Astrocyte of the cerebellum (primary cell): Measurements from ENCODE around the gene LAMB1.

ENCODE experiments used
- DNase-seq: peaks from one replicate; pipeline ENCODE4 v3.0.0-alpha.2; 2011; ENCODE audit warnings: low read depth
- H3K4me3 ChIP-seq: 2 replicates; pipeline ENCODE4 v1.5.1; 2011; ENCODE audit warnings: mild to moderate bottlenecking, low read depth, low read length, moderate library complexity
- CTCF ChIP-seq: IDR thresholded peaks from 2 replicates; pipeline ENCODE4 v1.5.1; 2012; ENCODE audit warnings: low read length, low read depth, moderate library complexity, mild to moderate bottlenecking; ENCODE audit errors: missing control alignments
- in situ Hi-C: cut with HindIII; loops from 2 replicates; pipeline ENCODE4 v1.10.0; 2017; ENCODE audit warnings: low sequenced_read_pairs

LAMB1 gene

DNA sequence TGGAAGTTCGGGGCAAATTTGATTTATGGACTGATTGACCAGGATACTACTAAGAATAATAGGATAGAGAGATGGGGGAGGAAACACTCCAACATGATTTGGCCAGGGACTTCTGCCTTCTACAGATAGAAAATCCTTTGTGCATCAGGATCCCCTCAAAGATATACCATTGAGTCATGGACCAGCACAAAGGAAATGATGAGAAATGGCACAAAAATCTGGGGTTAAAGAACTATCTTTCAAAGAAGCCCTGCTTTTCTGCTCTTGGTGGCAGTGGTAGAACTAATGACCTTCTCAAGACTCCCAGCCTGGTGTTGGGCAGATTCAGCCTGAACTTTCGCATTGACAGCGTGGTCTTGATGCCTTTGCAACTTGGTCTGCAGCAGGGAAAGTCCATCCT lies 27.6 kb upstream of the LAMB1 start:
- no peak for DNase-seq
- in situ Hi-C loops = no loop called here
- no peak overlapping the region for H3K4me3 ChIP-seq
- TF ChIP-seq CTCF = no peak

DNA sequence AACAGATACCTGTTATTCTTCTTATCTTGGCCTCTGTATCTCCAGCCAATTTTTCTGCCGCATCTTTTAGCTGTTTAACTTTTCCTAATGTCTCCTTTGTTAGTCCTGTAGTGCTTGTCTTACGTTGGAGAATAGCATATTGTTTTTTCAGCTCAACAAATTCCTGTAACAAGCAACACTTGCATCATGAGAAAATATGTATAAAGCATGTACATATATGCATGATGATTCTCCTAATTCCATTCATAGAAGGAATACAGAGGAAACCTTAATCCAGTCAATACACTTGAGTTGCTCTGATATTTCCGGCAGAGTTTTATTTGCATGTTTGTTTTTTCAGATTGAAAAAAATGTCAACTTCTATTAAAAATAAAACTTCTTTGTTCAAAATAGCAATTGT lies 26.1 kb upstream of the LAMB1 start:
- H3K4me3 ChIP-seq = no peak overlapping the region
- DNase-seq = no peak
- in situ Hi-C loops = no loop called here
- no peak for TF ChIP-seq CTCF

- in situ Hi-C loops = no loop called here
- DNase-seq = no peak
- H3K4me3 ChIP-seq = no peak overlapping the region
- no peak for TF ChIP-seq CTCF
These were observed 25.1 kb upstream of the LAMB1 start for GRCh38 chr7:108028111-108028510.

- in situ Hi-C loops = no loop called here
- TF ChIP-seq CTCF = no peak
- H3K4me3 ChIP-seq = no peak overlapping the region
- DNase-seq = no peak
These were observed 24.3 kb upstream of the LAMB1 start for GRCh38 chr7:108027239-108027638.

GRCh38 chr7:108026647-108027046 lies 23.7 kb upstream of the LAMB1 start:
- no peak for DNase-seq
- no peak for TF ChIP-seq CTCF
- H3K4me3 ChIP-seq = no peak overlapping the region
- in situ Hi-C loops = no loop called here

DNA sequence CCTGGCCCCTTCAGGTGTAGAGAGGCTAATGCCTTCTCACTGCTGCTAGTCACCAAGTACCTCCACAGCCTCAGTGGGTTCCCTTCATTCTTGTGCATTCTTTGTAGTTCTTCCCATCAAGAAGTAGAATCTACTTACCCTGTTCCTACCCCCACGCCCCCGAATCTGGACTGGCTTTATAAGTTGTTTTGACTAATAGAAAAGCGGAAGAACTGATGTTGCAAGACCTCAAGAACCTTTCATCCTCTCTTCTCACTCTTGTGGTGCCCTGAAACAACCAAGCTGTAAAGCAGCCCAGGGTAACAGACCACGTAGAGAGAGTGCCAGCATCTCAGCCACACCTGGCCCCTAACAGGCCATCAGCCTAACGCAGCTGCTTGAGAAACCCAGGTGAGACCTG lies 23.2 kb upstream of the LAMB1 start:
- TF ChIP-seq CTCF = no peak
- in situ Hi-C loops = no loop called here
- DNase-seq = no peak
- H3K4me3 ChIP-seq = no peak overlapping the region

GRCh38 chr7:108024538-108024937 lies 21.6 kb upstream of the LAMB1 start:
- TF ChIP-seq CTCF = no peak
- in situ Hi-C loops = no loop called here
- DNase-seq = no peak
- H3K4me3 ChIP-seq = no peak overlapping the region
